HG03280 (cell line): ENCODE results near the gene PLEKHA5.
"Not testable (repeated sequence)": the region's sequence is repeated elsewhere in the genome, so short reads cannot be mapped to it uniquely, and the experiment has no call there.

Experiments
- ATAC-seq: cut with Tn5 transposase; IDR thresholded peaks from one replicate; pipeline ENCODE4 v1.9.1; 2021; ENCODE audit warnings: mild to moderate bottlenecking, moderate library complexity; ENCODE audit not compliant: unreplicated experiment

The PLEKHA5 gene

GRCh38 chr12:19229021-19229420, 99.5 kb downstream of the PLEKHA5 start:
- not testable (repeated sequence) for ATAC-seq

- ATAC-seq, result no peak
These were observed 100.8 kb downstream of the PLEKHA5 start for GRCh38 chr12:19230299-19230866.

- ATAC-seq, result no peak
These were observed 101.4 kb downstream of the PLEKHA5 start for GRCh38 chr12:19230896-19231295.

GRCh38 chr12:19234171-19234704, 104.7 kb downstream of the PLEKHA5 start:
- no peak for ATAC-seq

GRCh38 chr12:19234981-19235871, 105.7 kb downstream of the PLEKHA5 start:
- ATAC-seq, result no peak

- ATAC-seq, result no peak
These were observed 107.1 kb downstream of the PLEKHA5 start for GRCh38 chr12:19236656-19237055.

- no peak for ATAC-seq
These were observed 109.0 kb downstream of the PLEKHA5 start for GRCh38 chr12:19238540-19238939.

- ATAC-seq, result no peak
These were observed 109.6 kb downstream of the PLEKHA5 start for GRCh38 chr12:19239102-19239501.

- ATAC-seq, result no peak
These were observed 110.2 kb downstream of the PLEKHA5 start for GRCh38 chr12:19239616-19240234.

GRCh38 chr12:19242581-19242980, 113.0 kb downstream of the PLEKHA5 start:
- no peak for ATAC-seq

- ATAC-seq, result no peak
These were observed 114.0 kb downstream of the PLEKHA5 start for GRCh38 chr12:19243551-19243950.

- ATAC-seq, result no peak
These were observed 114.8 kb downstream of the PLEKHA5 start for GRCh38 chr12:19244312-19244711.

GRCh38 chr12:19245106-19245505, 115.6 kb downstream of the PLEKHA5 start:
- ATAC-seq, result no peak

GRCh38 chr12:19245666-19246065, 116.1 kb downstream of the PLEKHA5 start:
- ATAC-seq, result no peak

GRCh38 chr12:19246933-19247332, 117.4 kb downstream of the PLEKHA5 start:
- ATAC-seq, result no peak

GRCh38 chr12:19248929-19249602, 119.5 kb downstream of the PLEKHA5 start:
- ATAC-seq, result no peak

- no peak for ATAC-seq
These were observed 122.1 kb downstream of the PLEKHA5 start for GRCh38 chr12:19251481-19252132.

GRCh38 chr12:19260135-19260534, 130.6 kb downstream of the PLEKHA5 start:
- no peak for ATAC-seq

- ATAC-seq, result no peak
These were observed 132.2 kb downstream of the PLEKHA5 start for GRCh38 chr12:19261773-19262172.

GRCh38 chr12:19263672-19264071, 134.1 kb downstream of the PLEKHA5 start:
- ATAC-seq, result no peak
